Measurements from ENCODE around the gene PARL. TPM values are rescaled to one million over a fixed set of nuclear protein-coding genes. Genes with fewer than 3 reads are reported as not detected.

PARL gene
- total RNA-seq, 1 experiment from 2014 or later: 69.7 TPM

DNA sequence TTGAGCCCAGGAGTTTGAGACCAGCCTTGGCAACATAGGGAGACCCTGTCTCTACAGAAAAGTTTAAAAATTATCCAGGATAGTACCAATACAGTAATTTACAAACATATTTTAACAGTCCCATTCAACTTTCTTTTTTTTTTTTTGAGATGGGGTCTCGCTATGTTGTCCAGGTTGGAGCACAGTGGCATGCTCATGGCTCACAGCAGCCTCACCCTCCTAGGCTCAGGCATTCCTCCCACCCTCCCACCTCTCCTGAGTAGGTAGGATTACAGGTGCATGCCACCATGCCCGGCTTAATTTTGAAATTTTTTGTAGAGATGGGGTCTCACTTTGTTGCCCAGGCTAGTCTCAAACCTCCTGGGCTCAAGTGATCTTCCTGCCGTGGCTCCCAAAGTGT lies 46.8 kb downstream of the PARL start (continued):
- TF ChIP-seq, protein P1, sequence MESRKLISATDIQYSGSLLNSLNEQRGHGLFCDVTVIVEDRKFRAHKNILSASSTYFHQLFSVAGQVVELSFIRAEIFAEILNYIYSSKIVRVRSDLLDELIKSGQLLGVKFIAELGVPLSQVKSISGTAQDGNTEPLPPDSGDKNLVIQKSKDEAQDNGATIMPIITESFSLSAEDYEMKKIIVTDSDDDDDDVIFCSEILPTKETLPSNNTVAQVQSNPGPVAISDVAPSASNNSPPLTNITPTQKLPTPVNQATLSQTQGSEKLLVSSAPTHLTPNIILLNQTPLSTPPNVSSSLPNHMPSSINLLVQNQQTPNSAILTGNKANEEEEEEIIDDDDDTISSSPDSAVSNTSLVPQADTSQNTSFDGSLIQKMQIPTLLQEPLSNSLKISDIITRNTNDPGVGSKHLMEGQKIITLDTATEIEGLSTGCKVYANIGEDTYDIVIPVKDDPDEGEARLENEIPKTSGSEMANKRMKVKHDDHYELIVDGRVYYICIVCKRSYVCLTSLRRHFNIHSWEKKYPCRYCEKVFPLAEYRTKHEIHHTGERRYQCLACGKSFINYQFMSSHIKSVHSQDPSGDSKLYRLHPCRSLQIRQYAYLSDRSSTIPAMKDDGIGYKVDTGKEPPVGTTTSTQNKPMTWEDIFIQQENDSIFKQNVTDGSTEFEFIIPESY (IDR thresholded peaks at IDR 0.05; ENCODE audit: extremely low read depth, insufficient replicate concordance, low read length): no peak
- TF ChIP-seq EZH2 (IDR thresholded peaks at IDR 0.05) (no peak), JUND (IDR thresholded peaks at IDR 0.05) (no peak), POLR2A (IDR thresholded peaks at IDR 0.05; ENCODE audit: borderline replicate concordance, extremely low read depth, insufficient read depth, insufficient read length) (no peak), SP1 (IDR thresholded peaks at IDR 0.05; ENCODE audit: low read depth) (no peak)

DNA sequence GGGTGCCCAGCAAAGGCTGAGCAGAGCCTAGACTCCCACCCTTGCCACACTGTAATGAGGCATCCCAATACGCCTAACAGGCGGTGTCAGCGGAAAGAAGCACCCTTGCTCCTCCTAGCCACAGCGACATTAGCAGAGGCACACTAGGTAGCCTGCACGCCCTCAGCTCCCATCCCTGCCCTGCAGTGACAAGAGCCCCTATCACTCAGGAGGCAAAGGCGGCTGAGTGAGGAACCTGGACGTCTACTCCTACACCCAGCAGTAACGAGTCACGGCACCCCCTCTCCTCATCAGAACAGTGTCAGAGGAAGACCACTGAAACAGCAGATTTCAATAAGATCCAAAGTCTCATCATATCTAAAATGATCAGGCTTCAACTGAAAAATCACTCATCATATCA lies 47.3 kb downstream of the PARL start:
- no peak overlapping the region for H3K4me3 ChIP-seq (replicated peaks in 1 of 2; ENCODE audit: low read depth in 1 of 2, low read length in 2 of 2)
- ChIA-PET RAD21 (ENCODE audit: low non-redundant PET in 1 of 2, low total read pairs in 2 of 2, uncharacterized antibody in 2 of 2, unreplicated experiment in 2 of 2) (no interaction called here), POLR2A (no interaction called here), CTCF (no interaction called here)
- DNase-seq (ENCODE audit: low read depth, low spot score) (no peak), ATAC-seq (no peak)
- H3K27me3 ChIP-seq (ENCODE audit: insufficient read depth, low read length): no peaks in the 10 kb centered on the region
- H3K9me2 ChIP-seq (ENCODE audit: insufficient read depth): no peaks in the 10 kb centered on the region
- H3K36me3 ChIP-seq (ENCODE audit: control insufficient read depth in 1 of 2, insufficient read depth in 2 of 2, low read length in 2 of 2): peaks cover 34 to 36% of the 10 kb centered on the region in 2 experiments; a peak in 3 of 4 replicates
- H3K9me3 ChIP-seq (ENCODE audit: control insufficient read depth in 1 of 2, insufficient read depth in 1 of 2, low read depth in 1 of 2, low read length in 2 of 2): no peaks in the 10 kb centered on the region
- no peak overlapping the region for H3K4me2 ChIP-seq (ENCODE audit: low read length)
- no peaks in the 10 kb centered on the region for H3K79me2 ChIP-seq (ENCODE audit: insufficient read depth, low read length)
- H2AFZ ChIP-seq (ENCODE audit: low read depth, low read length, poor library complexity, severe bottlenecking): no peak overlapping the region
- TF ChIP-seq JUND (IDR thresholded peaks at IDR 0.05) (no peak), CEBPB (IDR thresholded peaks at IDR 0.05; ENCODE audit: low read depth) (no peak), RAD21 (IDR thresholded peaks at IDR 0.05; ENCODE audit: low read depth) (no peak)
- TF ChIP-seq, protein P1 (IDR thresholded peaks at IDR 0.05; ENCODE audit: extremely low read depth, insufficient replicate concordance, low read length): no peak
- no peak overlapping the region for H3K9ac ChIP-seq (ENCODE audit: low read length)
- H3K27ac ChIP-seq (ENCODE audit: low read depth, low read length): no peak overlapping the region
- intact Hi-C loops (cut with micrococcal nuclease): no loop called here
- H3K4me1 ChIP-seq (ENCODE audit: control insufficient read depth in 1 of 2, insufficient read depth in 2 of 2, low read length in 2 of 2): no peaks in the 10 kb centered on the region
- BruUV-seq (replicated peaks): no TSS peak
- no peaks in the 10 kb centered on the region for H4K20me1 ChIP-seq (ENCODE audit: insufficient read depth)

All from HCT116 (cell line).